Measurements from ENCODE around the gene OLIG1. TPM values are rescaled to one million over a fixed set of nuclear protein-coding genes. Genes with fewer than 3 reads are reported as not detected.

OLIG1 gene
- total and polyA plus RNA-seq, 2 of the 13 experiments (the other 11 are each of a cell fraction or from before 2014, with no cell fraction given) = not detected

- TF ChIP-seq TIGD3 (CRISPR knock-in tag; IDR thresholded peaks at IDR 0.05; ENCODE audit: borderline replicate concordance) = no peak
Observed at GRCh38 chr21:33029385-33029921, 40.5 kb upstream of the OLIG1 start (continued).

GRCh38 chr21:33029975-33030461 is 39.9 kb upstream of the OLIG1 start:
- Histone ChIP-seq H3K9ac (ENCODE audit: insufficient read depth, low read depth, low read length) (no peak overlapping the region), H2AFZ (ENCODE audit: low read length) (no peak overlapping the region), H3K4me2 (ENCODE audit: low read depth, low read length) (no peak overlapping the region), H3K4me1 (ENCODE audit: insufficient read depth, low read length) (no peaks in the 10 kb centered on the region), H3K27ac (ENCODE audit: extremely low read length, insufficient read depth, low read length) (no peak overlapping the region), H4K20me1 (ENCODE audit: insufficient read depth, low read length) (no peaks in the 10 kb centered on the region), H3K9me3 (ENCODE audit: low read length) (no peaks in the 10 kb centered on the region), H3K36me3 (replicated peaks in 1 of 2; ENCODE audit: control insufficient read depth in 1 of 2, insufficient read depth in 2 of 2, low read length in 2 of 2) (no peaks in the 10 kb centered on the region), H3K79me2 (ENCODE audit: insufficient read depth, low read length) (no peaks in the 10 kb centered on the region), H3K4me3 (replicated peaks in 1 of 3; ENCODE audit: insufficient read depth in 1 of 3, low read depth in 2 of 3, low read length in 3 of 3) (no peak overlapping the region), H3K27me3 (ENCODE audit: control insufficient read depth in 1 of 2, insufficient read depth in 2 of 2, low read length in 2 of 2) (peaks cover 11 to 88% of the 10 kb centered on the region in 2 experiments; a peak in 4 of 5 replicates)
- no peak for FAIRE-seq
- no TSS peak for BruUV-seq (replicated peaks)
- no peak for ATAC-seq
- POLR2A ChIA-PET = no interaction called here
- WGBS (ENCODE audit: low lambda C conversion rate) = 7% methylated on average over 4 of the region's 10 CpGs
- no peak for DNase-seq (ENCODE audit: low spot score)
- in situ Hi-C loops (cut with HindIII; ENCODE audit: extremely low pct_ligation_motif_present, low pct_unique_long_range_greater_than_20kb) = no loop called here
- CTCF ChIA-PET (ENCODE audit: low intra/inter-chr PET ratio, low total read pairs) = no interaction called here
- intact Hi-C loops (cut with micrococcal nuclease; ENCODE audit: unreplicated experiment) = no loop called here
- TF ChIP-seq TFDP2 (CRISPR knock-in tag; IDR thresholded peaks at IDR 0.05) (no peak), ZNF543 (CRISPR knock-in tag; IDR thresholded peaks at IDR 0.05) (no peak), PHB2 (IDR thresholded peaks at IDR 0.05; ENCODE audit: partially characterized antibody) (no peak), NR2C2 (CRISPR knock-in tag; IDR thresholded peaks at IDR 0.05; ENCODE audit: borderline replicate concordance) (no peak), CREB1 (IDR thresholded peaks at IDR 0.05) (no peak), CREB1 (CRISPR knock-in tag; IDR thresholded peaks at IDR 0.05) (no peak), ZNF44 (CRISPR knock-in tag; IDR thresholded peaks at IDR 0.05) (no peak), MZF1 (CRISPR knock-in tag; IDR thresholded peaks at IDR 0.05; ENCODE audit: borderline replicate concordance) (no peak), MTA3 (CRISPR knock-in tag; IDR thresholded peaks at IDR 0.05) (no peak), BCL6 (CRISPR knock-in tag; IDR thresholded peaks at IDR 0.05) (no peak), KDM1A (CRISPR knock-in tag; IDR thresholded peaks at IDR 0.05) (no peak), PHF20 (CRISPR knock-in tag; IDR thresholded peaks at IDR 0.05) (no peak), ZNF615 (CRISPR knock-in tag; IDR thresholded peaks at IDR 0.05; ENCODE audit: borderline replicate concordance) (no peak), ZNF232 (CRISPR knock-in tag; IDR thresholded peaks at IDR 0.05; ENCODE audit: borderline replicate concordance) (no peak), NONO (IDR thresholded peaks at IDR 0.05) (no peak), NONO (CRISPR knock-in tag; conservative IDR thresholded peaks at IDR 0.05) (no peak), PCBP1 (IDR thresholded peaks at IDR 0.05; ENCODE audit: borderline replicate concordance, low read depth, low read length) (no peak), HMGA1 (CRISPR knock-in tag; conservative IDR thresholded peaks at IDR 0.05) (no peak)

Data from HepG2 (cell line).